K562 (cell line): ENCODE data around the gene SMIM10L2A. TPM values are rescaled to one million over a fixed set of nuclear protein-coding genes. Genes with fewer than 3 reads are reported as not detected.

Experiments used
- ATAC-seq: fragments of 200-7000 bp; cut with Tn5 transposase; 3 replicates; pipeline ENCODE4 v1.9.1; 2020; ENCODE audit warnings: moderate library complexity
- Bru-seq: library from RNA; stranded (reverse); fragments of 400-500 nt; gene quantifications from one replicate; lab custom pipeline; 2021; lab: Mats Ljungman, UMichigan
- BruChase-seq, 2 experiments: library from RNA; stranded (reverse); fragments of 400-500 nt; gene quantifications; one replicate each; lab custom pipeline; 2021; lab: Mats Ljungman, UMichigan
- BruUV-seq: library from RNA; stranded (reverse); fragments of 400-500 nt; replicated peaks from 2 replicates; lab custom pipeline; 2021; lab: Mats Ljungman, UMichigan
- CTCF ChIA-PET: fragments of 300-600 bp; formaldehyde crosslinking; extraction: SDS; loops from one replicate; lab custom pipeline; 2021; ENCODE audit warnings: low intra/inter-chr PET ratio; lab: Yijun Ruan, JAX
- POLR2A ChIA-PET: fragments of 300-600, 350-650 bp; sonication (Branson Sonifier 250); formaldehyde crosslinking; extraction: SDS; loops from one replicate; lab custom pipeline; 2021; ENCODE audit warnings: antibody characterized with exemption, inconsistent platforms; lab: Yijun Ruan, JAX
- DNase-seq, 4 experiments: peaks; one replicate each; pipeline versions ENCODE4 v3.0.0 to v3.0.0-alpha.2; 2011 to 2018; ENCODE audit warnings: low spot score in 3 of 4, mixed read lengths in 3 of 4; ENCODE audit errors: extremely low read depth in 1 of 4
- FAIRE-seq: peaks from 2 replicates; lab custom pipeline; 2011; peaks lifted over from hg19 to GRCh38; lab: Jason Lieb, UNC
- H2AFZ ChIP-seq: 2 replicates; pipeline ENCODE4 v1.6.0; 2011; ENCODE audit warnings: low read depth, low read length, control low read depth, inconsistent platforms
- H3K27ac ChIP-seq: fragments of 200-600 bp; 3 replicates; pipeline ENCODE4 v1.8.0; 2011; ENCODE audit warnings: low read depth, mild to moderate bottlenecking, control low read depth, inconsistent platforms, low read length, moderate library complexity, mixed read lengths; ENCODE audit errors: extremely low read depth
- H3K27me3 ChIP-seq, 2 experiments: fragments of 300-600 bp in 1 of 2; 2 replicates in 1 of 2; 3 replicates in 1 of 2; pipeline versions ENCODE4 v1.6.0 to v1.8.0; 2011; ENCODE audit warnings: inconsistent platforms in 2 of 2, low read length in 2 of 2, mild to moderate bottlenecking in 1 of 2, mixed read lengths in 1 of 2, moderate library complexity in 1 of 2; ENCODE audit not compliant: control insufficient read depth in 2 of 2, insufficient read depth in 2 of 2
- H3K36me3 ChIP-seq: fragments of 300-600 bp; 3 replicates; pipeline ENCODE4 v1.8.0; 2011; ENCODE audit warnings: mild to moderate bottlenecking, low read length, inconsistent platforms; ENCODE audit not compliant: control insufficient read depth, insufficient read depth
- H3K4me1 ChIP-seq, 2 experiments: fragments of 200-600 bp in 1 of 2; replicated peaks in 1 of 2; 2 replicates in 1 of 2; 3 replicates in 1 of 2; pipeline versions ENCODE4 v1.5.1 to v1.8.0; 2011; ENCODE audit warnings: inconsistent platforms in 2 of 2, low read length in 2 of 2, mild to moderate bottlenecking in 1 of 2, mixed read lengths in 1 of 2, moderate library complexity in 1 of 2; ENCODE audit not compliant: control insufficient read depth in 2 of 2, insufficient read depth in 2 of 2
- H3K4me2 ChIP-seq: 2 replicates; pipeline ENCODE4 v1.6.1; 2011; ENCODE audit warnings: low read length, control low read depth, inconsistent platforms, mixed read lengths; ENCODE audit not compliant: insufficient read depth
- H3K4me3 ChIP-seq: fragments of 200-600 bp; sonication (generic), shearing (Covaris generic); 2 replicates; pipeline ENCODE4 v1.5.1; 2016; ENCODE audit warnings: control low read depth, inconsistent platforms
- H3K79me2 ChIP-seq: fragments of 200-600 bp; 3 replicates; pipeline ENCODE4 v1.8.0; 2011; ENCODE audit warnings: low read length, inconsistent platforms; ENCODE audit not compliant: control insufficient read depth, insufficient read depth
- H3K9ac ChIP-seq, 2 experiments: 2 replicates each; pipeline versions ENCODE4 v1.6.0 to v1.6.1; 2011; ENCODE audit warnings: low read depth in 2 of 2, low read length in 2 of 2, control low read depth in 1 of 2, inconsistent platforms in 1 of 2, mild to moderate bottlenecking in 1 of 2, mixed read lengths in 1 of 2; ENCODE audit not compliant: insufficient read depth in 1 of 2
- H3K9me1 ChIP-seq: one replicate; pipeline ENCODE4 v1.6.0; 2011; ENCODE audit warnings: inconsistent platforms, mild to moderate bottlenecking, low read length, moderate library complexity; ENCODE audit not compliant: control insufficient read depth, insufficient read depth
- H3K9me3 ChIP-seq: replicated peaks from 2 replicates; pipeline ENCODE4 v1.5.1; 2011; ENCODE audit warnings: low read depth, low read length, inconsistent platforms; ENCODE audit not compliant: control insufficient read depth, insufficient read depth
- H4K20me1 ChIP-seq: replicated peaks from 2 replicates; pipeline ENCODE4 v1.6.1; 2011; ENCODE audit warnings: low read length, inconsistent platforms, mixed read lengths; ENCODE audit not compliant: control insufficient read depth, insufficient read depth
- CBX3 ChIP-seq, 2 experiments: IDR thresholded peaks; 1 replicate in 1 of 2; 2 replicates in 1 of 2; pipeline ENCODE4 v1.6.1; 2012; ENCODE audit warnings: inconsistent platforms in 2 of 2, low read length in 2 of 2, borderline replicate concordance in 1 of 2, control low read depth in 1 of 2
- CHCHD3 ChIP-seq: fragments of 250-450 bp; sonication (Bioruptor Pico); IDR thresholded peaks from 2 replicates; pipeline ENCODE4 v2.1.2; 2022; ENCODE audit warnings: mild to moderate bottlenecking
- ELK1 ChIP-seq: sonication (generic); formaldehyde crosslinking; IDR thresholded peaks from 2 replicates; pipeline ENCODE4 v1.8.1; 2022; ENCODE audit warnings: missing genetic modification reagents
- PHF21A ChIP-seq: fragments of 450-650 bp; IDR thresholded peaks from 2 replicates; pipeline ENCODE4 v1.6.1; 2017; ENCODE audit warnings: low read depth, borderline replicate concordance
- ZNF76 ChIP-seq: fragments of 250-450 bp; sonication (Bioruptor Pico); IDR thresholded peaks from 2 replicates; pipeline ENCODE4 v1.4.0; 2020; ENCODE audit warnings: mild to moderate bottlenecking, moderate library complexity, borderline replicate concordance
- WGBS: fragments of 100-300 bp; shearing (Covaris generic); methylation state at CpG from one replicate; pipeline ENCODE4 v1.1.6; 2016; ENCODE audit warnings: low coverage, mixed read lengths; ENCODE audit not compliant: insufficient coverage; ENCODE audit errors: missing lambda C conversion rate; 5-methylcytosine and 5-hydroxymethylcytosine counted together
- in situ Hi-C: fragments of 300-500 bp; cut with MboI; formaldehyde crosslinking; loops from 4 replicates; pipeline ENCODE4 v1.15.0; 2018; ENCODE audit warnings: inconsistent platforms, mixed read lengths
- intact Hi-C: fragments of 100-400 bp; cut with micrococcal nuclease; formaldehyde crosslinking; loops from 2 replicates; pipeline ENCODE4 v1.14.2; 2022
- long read RNA-seq, 3 experiments: library from polyadenylated mRNA in 2 of 3; library from RNA in 1 of 3; unstranded in 2 of 3; stranded (forward) in 1 of 3; transcript quantifications; one replicate each; pipeline ENCODE4 v2.0.0, GENCODE V29; 2019 to 2022
- polyA minus RNA-seq, 3 experiments: library from RNA; depleted of rRNA, polyadenylated mRNA; stranded (reverse); fragments of >200 nt; gene quantifications; 2 replicates each; pipeline ENCODE4 v1.2.3, GENCODE V29; 2011
- polyA plus RNA-seq, 8 experiments: library from polyadenylated mRNA; depleted of rRNA in 4 of 8; stranded (reverse) in 5 of 8; unstranded in 3 of 8; fragments of >200 nt; fragmentation: Nextera tagmentation in 2 of 8; fragmentation: Illumina TruSeq in 1 of 8; extraction: Ambion mirVana in 2 of 8; extraction: Trizol in 1 of 8; gene quantifications; 2 replicates each; pipeline versions ENCODE4 v1.2.1 to v1.2.3, GENCODE V29; 2011 to 2014; ENCODE audit warnings: inconsistent platforms in 1 of 8, missing spikeins in 1 of 8
- total RNA-seq, 7 experiments: library from RNA; depleted of rRNA in 6 of 7; stranded (reverse); fragments of >200 nt in 6 of 7; fragmentation: Illumina TruSeq in 2 of 7; extraction: Trizol in 2 of 7; gene quantifications; 2 replicates each; pipeline versions ENCODE4 v1.2.1 to v1.2.3, GENCODE V29; 2011 to 2021; ENCODE audit warnings: low replicate concordance in 1 of 7

Gene SMIM10L2A
- total RNA-seq (2011; cell fraction: chromatin; rRNA removed; ENCODE audit: low replicate concordance) = 0.12 and 0.25 TPM in 2 replicates
- 0.13 and 0.17 TPM in 2 replicates for total RNA-seq (2011; cell fraction: nucleolus; rRNA removed)
- total RNA-seq (2011; cell fraction: nucleoplasm; rRNA removed) = 0.08 and 0.15 TPM in 2 replicates
- total RNA-seq (2014; rRNA removed) = 0.04 and 0.09 TPM in 2 replicates
- total RNA-seq (2014; rRNA removed; fragmentation: Illumina TruSeq; extraction: Trizol) = 0.04 TPM in 1 of 2 replicates, not detected in the other
- total RNA-seq (2015; rRNA removed; fragmentation: Illumina TruSeq; extraction: Trizol) = 0.11 and 0.14 TPM in 2 replicates
- 0.13 and 0.18 TPM in 2 replicates for total RNA-seq (2021)
- polyA plus RNA-seq (2011; rRNA removed) = 0.03 and 0.05 TPM in 2 replicates
- 0.06 and 0.09 TPM in 2 replicates for polyA plus RNA-seq (2011; cell fraction: cytosol; rRNA removed)
- polyA plus RNA-seq (2011; cell fraction: nucleus; rRNA removed) = 0.14 TPM in 2 replicates
- polyA plus RNA-seq (2012) = 0.20 and 0.28 TPM in 2 replicates
- 0.04 and 0.10 TPM in 2 replicates for polyA plus RNA-seq (2014; fragmentation: Illumina TruSeq; extraction: Trizol)
- not detected for polyA plus RNA-seq (2014; fragmentation: Nextera tagmentation; extraction: Ambion mirVana)
- polyA plus RNA-seq (2014; rRNA removed) = 0.07 TPM in 2 replicates
- polyA minus RNA-seq (2011; rRNA and poly(A)+ RNA removed) = not detected in 2 replicates
- polyA minus RNA-seq (2011; cell fraction: cytosol; rRNA and poly(A)+ RNA removed) = not detected in 2 replicates
- polyA minus RNA-seq (2011; cell fraction: nucleus; rRNA and poly(A)+ RNA removed) = 0.27 and 0.33 TPM in 2 replicates
- Bru-seq, nascent RNA = percentile 21 among the genes with signal in this experiment
- BruChase-seq, experiment 1, labeled RNA remaining after a 2-hour chase = percentile 16 among the genes with signal in this experiment
- not detected for BruChase-seq, experiment 2, labeled RNA remaining after a 6-hour chase
- long read RNA-seq, experiment 1, full-length matches to known transcripts = 1 of 1 reads
- long read RNA-seq, experiment 1, partial matches to known transcripts = 0 of 1 reads
- long read RNA-seq, experiment 1, other reads (novel, unspliced or antisense) = 0 of 1 reads
- long read RNA-seq, experiment 2 = 0 reads
- long read RNA-seq, experiment 3 = 0 reads

GRCh38 chrX:135421932-135422809, at the start of gene SMIM10L2A:
SMIM10L2A (plus strand) TSS chrX:135421944; CDS start chrX:135422132, 188 bp downstream.
- intact Hi-C loops (loop anchor here (5.0 kb wide), 1 partner anchor 235 kb away; no protein-coding TSS in a partner anchor), in situ Hi-C loops (no loop called here)
- POLR2A ChIA-PET = interaction anchor here (0.5 kb wide), 1 partner anchor 16 kb away, joined by 3 read pairs; no protein-coding TSS in a partner anchor
- Histone ChIP-seq H3K79me2 (no peaks in the 10 kb centered on the region), H3K27me3 (peaks cover 0 to 11% of the 10 kb centered on the region in 2 experiments; a peak in 1 of 5 replicates), H3K4me2 (peak within 1 kb of the TSS; percentile 69), H2AFZ (peak within 1 kb of the TSS; percentile 88), H3K9me3 (no peaks in the 10 kb centered on the region), H3K36me3 (no peaks in the 10 kb centered on the region), H3K4me3 (peak within 1 kb of the TSS; percentile 39), H3K27ac (no peak within 1 kb of the TSS), H3K9me1 (no peaks in the 10 kb centered on the region), H3K9ac (peak within 1 kb of the TSS; percentile 2 to 58; a peak in 2 of 4 replicates), H3K4me1 (peaks cover 6 to 9% of the 10 kb centered on the region in 2 experiments; a peak in 4 of 5 replicates), H4K20me1 (no peaks in the 10 kb centered on the region)
- BruUV-seq = no TSS peak
- 30% methylated on average over 12 of the region's 100 CpGs for WGBS
- DNase-seq = peak in 2 of 4 experiments; percentile 13 to 17
- CTCF ChIA-PET = no interaction called here
- no peak for FAIRE-seq
- peak; percentile 83 for ATAC-seq
- TF ChIP-seq PHF21A (no peak), ZNF76 (CRISPR knock-in tag) (no peak), CHCHD3 (no peak), ELK1 (CRISPR knock-in tag) (no peak), CBX3 (IDR thresholded peaks at IDR 0.05; ENCODE audit: borderline replicate concordance in 1 of 2, low read length in 2 of 2) (no peak)
